GM19467 (cell line): ENCODE data around the gene RRAD.

Source experiments
- ATAC-seq: cut with Tn5 transposase; IDR thresholded peaks from one replicate; pipeline ENCODE4 v1.9.1; 2021; ENCODE audit warnings: mild to moderate bottlenecking, moderate library complexity; ENCODE audit not compliant: unreplicated experiment

The RRAD gene

DNA sequence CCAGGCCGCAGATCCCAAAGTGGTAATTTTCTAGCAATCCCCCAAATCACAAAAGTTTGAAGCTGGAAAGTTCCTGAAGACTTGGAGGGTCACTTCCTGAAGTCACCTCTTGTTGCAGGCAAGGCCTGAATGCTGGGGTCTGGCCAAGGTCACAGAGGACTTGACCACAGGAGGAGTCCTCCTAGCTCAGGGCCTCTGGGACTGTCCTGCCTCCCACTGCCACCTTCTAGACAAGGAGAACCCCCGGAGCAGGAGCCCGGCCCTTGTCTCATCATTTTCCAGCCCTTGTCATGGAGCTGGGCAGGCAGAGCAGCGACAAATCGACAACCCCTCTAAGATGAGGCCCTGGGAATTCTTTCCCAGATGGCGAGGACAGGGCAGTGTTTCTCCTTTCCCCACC lies 7.0 kb downstream of the RRAD start:
- no peak for ATAC-seq

DNA sequence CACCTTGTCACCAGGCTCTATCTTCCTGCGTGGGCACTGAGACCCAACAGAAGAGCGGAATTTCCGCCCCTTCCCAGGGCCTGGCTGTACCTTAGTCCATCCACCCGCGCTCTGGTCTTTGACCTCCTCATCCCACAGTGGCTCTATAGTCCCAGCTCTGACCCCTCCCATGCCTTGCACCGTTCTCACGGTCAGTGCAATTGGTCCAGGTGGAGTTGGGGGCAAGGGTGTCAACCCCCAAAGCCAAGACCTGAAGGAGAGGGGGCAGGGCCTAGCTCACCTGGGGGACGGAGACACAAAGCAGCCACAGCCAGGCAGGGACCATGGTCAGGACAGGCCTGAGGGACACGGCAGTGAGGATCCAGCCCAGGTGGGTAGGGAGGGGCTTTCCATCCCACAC lies 7.6 kb downstream of the RRAD start:
- ATAC-seq, result no peak

GRCh38 chr16:66916518-66916917 lies 8.8 kb downstream of the RRAD start:
- no peak for ATAC-seq

- ATAC-seq, result no peak
Measured at GRCh38 chr16:66915041-66915440, 10.3 kb downstream of the RRAD start.

GRCh38 chr16:66914541-66914940 lies 10.8 kb downstream of the RRAD start:
- no peak for ATAC-seq

GRCh38 chr16:66913711-66914110 lies 11.6 kb downstream of the RRAD start:
- no peak for ATAC-seq

DNA sequence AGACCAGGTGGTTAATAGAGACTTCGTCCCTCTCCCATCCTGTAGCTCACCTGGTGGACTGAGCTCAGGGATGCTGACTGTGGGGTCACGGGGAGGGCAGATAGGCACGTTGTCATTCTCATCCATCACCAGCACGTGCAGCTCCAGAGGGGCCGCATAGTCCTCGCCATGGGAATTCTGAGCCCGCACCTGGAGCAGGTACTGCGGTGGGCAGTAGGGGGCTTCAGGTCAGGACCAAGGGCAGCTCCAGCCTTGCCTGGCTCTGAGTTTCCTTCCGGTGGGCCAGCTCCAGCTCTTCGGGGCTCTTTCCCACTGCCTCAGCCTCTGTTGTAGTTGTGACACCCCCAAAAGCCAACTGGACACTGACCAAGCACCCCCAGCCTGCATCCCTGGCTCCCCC lies 12.3 kb downstream of the RRAD start:
- no peak for ATAC-seq

DNA sequence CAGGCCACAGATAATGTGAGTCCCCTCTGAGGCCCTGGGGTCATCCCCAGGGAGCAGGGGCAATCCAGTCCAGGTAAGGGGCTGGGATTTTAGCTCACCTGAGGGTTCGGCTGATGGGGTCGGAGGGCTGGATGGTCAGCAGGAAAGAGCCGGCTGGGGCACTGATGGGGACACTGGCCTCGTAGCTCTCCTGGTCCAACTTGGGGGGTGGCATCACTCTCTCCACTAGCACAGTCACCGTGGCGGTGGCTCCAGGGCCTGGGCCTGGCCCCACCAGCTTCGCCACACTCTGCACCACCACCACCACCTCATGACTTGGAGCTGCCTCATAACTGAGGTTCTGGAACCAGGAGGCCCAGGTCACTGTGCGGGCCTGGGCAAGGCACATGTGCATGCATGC lies 13.5 kb downstream of the RRAD start:
- ATAC-seq, result no peak

DNA sequence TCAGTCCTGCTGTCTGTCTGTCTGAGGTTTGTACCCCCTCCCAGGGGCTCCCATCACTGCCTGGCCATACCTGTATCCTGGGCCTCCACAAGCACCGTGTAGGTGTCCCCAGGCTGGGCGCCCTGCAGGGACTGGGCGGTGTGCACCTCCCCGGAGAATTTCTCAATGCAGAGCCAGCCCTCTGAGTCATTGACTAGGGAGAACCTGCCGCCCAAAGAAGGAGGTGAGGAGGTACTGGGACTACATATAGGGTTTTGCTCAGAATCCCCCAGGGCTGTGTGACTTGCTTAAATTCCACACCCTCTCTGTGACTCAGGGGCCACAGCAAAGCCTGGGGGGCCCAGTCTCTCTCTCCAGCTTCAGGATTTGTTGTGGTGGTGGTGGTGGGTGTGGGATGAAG lies 14.2 kb downstream of the RRAD start:
- no peak for ATAC-seq

DNA sequence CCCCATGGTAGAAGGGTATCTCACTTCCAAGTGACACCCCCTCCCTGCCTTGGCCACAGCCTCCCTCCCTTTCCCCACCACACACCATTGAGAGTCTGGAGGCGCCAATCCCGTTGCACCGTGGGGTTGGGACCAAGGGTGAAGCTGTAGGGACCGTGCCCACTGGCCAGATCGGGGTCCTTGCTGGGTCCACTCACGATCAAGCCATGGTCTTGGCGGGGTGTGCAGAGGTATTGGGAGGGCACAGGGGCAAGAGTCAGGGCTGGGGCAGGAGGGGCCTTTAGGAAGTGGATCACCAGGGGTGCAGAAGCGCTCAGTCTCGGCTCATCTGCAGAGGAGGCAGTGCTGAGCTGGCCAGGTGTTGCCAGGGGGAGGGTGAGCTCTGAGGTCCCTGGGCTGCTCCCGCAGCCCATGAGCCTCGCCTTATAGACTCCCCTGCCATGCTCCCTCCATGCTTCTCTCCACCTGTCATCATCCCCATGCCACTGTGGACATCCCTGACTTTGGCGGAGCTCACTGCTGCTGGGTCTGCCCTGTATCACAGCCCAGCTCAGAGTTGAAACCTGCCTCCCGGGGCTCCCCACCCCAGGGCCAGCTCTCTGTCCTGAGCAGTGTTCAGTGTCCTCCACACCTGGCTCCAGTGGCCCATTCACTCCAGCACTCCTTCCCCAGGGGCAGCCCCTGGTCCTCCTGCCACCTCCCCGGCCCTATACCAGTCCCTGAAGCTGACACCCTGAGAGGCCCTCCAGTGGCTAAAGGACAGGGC lies 15.0 kb downstream of the RRAD start:
- ATAC-seq, result no peak

DNA sequence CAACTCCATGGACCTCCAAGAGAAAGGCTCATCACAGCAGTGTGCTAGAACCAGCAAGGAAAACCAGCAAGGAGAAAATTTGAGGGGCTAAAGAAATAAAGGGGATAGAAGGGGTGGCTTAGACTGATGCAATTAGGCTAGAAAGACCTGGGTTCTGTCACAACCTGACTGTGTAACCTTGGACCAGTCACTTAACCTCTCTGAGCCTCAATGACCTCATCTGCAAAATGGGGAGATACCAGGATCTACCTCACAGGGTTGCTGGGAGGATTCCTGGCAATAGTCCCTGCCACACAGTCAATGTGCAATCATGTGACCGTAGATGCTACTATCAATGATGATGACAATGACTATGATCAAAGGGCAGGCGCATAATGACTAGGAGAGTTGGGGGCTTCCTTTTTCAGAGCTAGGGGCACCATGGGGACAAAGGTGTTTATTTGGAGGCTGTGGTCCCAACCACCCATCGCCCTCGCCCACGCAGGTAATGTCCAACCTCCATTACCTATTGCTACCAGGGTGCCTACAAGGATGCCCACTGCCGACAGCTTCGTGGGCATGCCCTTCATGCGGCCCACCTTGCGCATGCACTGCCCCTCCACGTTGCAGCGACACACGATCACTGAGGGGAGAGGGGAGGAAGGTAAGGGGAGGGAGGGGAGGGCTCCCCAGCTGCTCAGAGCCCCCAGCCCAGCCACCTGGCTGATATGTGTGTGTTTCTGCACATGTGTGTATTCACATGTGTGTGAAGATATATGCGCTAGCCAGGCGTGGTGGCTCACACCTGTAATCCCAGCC lies 16.4 kb downstream of the RRAD start:
- ATAC-seq, result no peak

GRCh38 chr16:66908116-66908515 lies 17.2 kb downstream of the RRAD start:
- ATAC-seq, result no peak

DNA sequence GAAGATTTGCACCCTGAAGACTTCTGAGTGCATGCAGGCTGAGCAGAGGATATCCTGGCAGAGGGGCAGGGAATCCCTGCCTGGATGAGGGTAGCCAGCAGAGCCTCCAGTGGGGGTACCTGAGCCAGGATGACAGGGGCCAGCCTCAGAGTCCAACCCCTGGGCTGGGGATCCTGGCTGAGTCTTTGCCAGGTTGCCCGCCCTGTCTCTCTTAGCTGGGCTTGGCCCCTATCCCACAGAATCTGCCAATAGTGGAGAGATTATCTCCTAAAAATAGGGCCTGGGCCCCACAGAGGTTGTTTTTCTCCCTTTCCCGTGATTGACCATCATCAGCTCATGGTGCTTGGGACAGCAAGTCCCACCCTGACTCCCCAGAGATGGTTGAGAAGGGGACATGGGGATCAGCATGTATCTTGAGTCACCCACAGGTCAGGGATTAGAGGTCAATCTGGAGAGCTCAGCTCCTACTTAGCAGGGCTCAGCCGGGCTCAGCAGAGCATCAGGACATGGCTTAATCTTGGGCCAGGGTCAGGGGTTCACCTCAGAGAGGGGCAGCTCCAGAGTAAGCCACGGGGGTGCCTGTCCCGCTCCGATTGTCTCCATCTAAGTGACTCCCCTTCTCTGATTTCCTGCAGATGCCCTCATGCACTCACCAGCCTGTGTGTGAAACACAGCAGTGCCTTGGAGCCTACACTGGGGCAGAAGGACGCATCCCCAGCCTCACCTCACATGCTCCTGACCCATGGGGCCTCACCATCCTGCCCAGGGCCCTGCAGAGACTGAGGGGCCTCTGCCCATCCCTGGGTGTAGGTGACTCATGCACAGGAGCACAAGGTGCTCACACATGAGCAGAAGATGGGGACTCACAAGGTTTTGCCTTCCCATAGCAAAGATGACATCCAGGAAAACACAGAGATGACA lies 18.2 kb downstream of the RRAD start:
- no peak for ATAC-seq

GRCh38 chr16:66905633-66906539 lies 19.4 kb downstream of the RRAD start:
- ATAC-seq, result no peak

DNA sequence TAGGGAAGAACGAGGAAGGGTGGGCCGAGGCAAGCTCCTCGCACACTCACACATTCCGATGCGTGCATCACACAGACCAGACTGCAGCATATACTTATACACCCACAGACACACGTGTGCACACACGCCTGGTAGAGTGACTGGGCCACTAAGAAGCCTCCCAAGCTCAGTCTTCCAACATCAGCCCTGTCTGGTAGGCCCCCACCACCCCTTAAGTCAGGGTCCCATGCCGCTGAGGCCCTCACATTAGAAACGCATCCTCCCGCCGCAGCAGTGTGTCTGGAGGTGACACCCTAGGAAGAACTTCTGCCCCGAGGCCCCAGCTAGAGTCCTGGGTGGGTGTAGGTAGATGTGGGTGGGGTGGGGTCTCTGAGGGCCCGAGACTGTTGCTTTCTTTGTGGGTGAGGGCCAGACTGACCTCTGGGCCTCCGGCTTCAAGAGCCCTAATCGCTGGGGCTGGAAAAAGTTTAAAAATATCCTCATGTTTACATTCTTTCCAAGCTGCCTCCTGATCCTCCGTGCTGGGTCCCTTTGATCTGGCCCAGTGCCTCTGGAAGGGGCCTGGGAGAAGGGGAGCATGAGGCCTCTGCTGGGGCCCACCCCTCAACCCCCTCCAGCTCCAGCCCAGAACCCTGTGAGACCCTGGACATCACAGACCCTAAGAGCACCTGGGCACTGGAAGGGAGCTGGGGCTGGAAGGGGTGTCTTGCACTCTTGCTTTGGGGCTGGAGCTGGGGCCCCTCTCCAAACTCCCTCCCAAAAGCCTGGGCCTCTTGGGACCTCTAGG lies 20.3 kb downstream of the RRAD start:
- no peak for ATAC-seq

DNA sequence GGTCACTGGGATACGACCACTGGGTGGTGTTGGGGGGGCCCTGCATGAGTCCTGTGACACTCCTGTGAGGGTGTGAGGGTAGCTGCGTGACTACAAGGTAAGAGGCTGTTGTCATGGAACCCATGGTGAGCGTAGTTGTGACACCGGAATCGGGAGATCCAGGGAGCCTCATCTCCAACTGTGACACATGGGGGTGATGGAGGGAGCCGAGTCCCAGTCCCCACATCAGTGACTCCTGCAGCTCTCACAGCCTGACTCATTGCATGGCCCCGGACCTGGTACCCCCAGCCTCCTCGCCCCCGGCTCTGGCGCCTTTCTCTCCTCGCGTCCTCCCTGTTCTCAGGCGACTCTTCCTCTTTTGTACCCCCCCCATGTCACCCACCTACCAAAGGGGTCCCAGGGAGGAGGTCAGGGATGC lies 20.9 kb downstream of the RRAD start:
- ATAC-seq, result no peak

GRCh38 chr16:66903544-66904427 lies 21.5 kb downstream of the RRAD start:
- no peak for ATAC-seq
